Liver (tissue), 9 donors: ENCODE data around the gene GPR156. TPM values are rescaled to one million over a fixed set of nuclear protein-coding genes. Genes with fewer than 3 reads are reported as not detected.

Experiments
- DNase-seq: peaks from one replicate; pipeline ENCODE4 v3.0.0-alpha.2; 2017; ENCODE audit warnings: low spot score
- H3K27ac ChIP-seq, 2 donors: one replicate each; pipeline ENCODE4 v1.7.0; 2013; ENCODE audit warnings: inconsistent platforms in 2 of 2, low read length in 2 of 2, control low read depth in 1 of 2, low read depth in 1 of 2, mild to moderate bottlenecking in 1 of 2
- H3K27me3 ChIP-seq, 4 donors: one replicate each; pipeline versions ENCODE4 v1.6.1 to v1.7.0; 2013; ENCODE audit warnings: low read length in 3 of 4, inconsistent platforms in 1 of 4, mild to moderate bottlenecking in 1 of 4, moderate library complexity in 1 of 4; ENCODE audit not compliant: control insufficient read depth in 4 of 4, insufficient read depth in 4 of 4
- H3K36me3 ChIP-seq, 4 donors: one replicate each; pipeline versions ENCODE4 v1.6.1 to v1.7.0; 2013; ENCODE audit warnings: low read length in 3 of 4, mild to moderate bottlenecking in 3 of 4, low read depth in 1 of 4, moderate library complexity in 1 of 4; ENCODE audit not compliant: control insufficient read depth in 4 of 4, insufficient read depth in 3 of 4
- H3K4me1 ChIP-seq, 4 donors: one replicate each; pipeline versions ENCODE4 v1.6.1 to v1.7.0; 2013; ENCODE audit warnings: low read length in 3 of 4, mild to moderate bottlenecking in 3 of 4, moderate library complexity in 1 of 4; ENCODE audit not compliant: control insufficient read depth in 4 of 4, insufficient read depth in 4 of 4
- H3K4me3 ChIP-seq, 3 donors: one replicate each; pipeline versions ENCODE4 v1.6.1 to v1.7.0; 2013; ENCODE audit warnings: low read length in 3 of 3, control low read depth in 1 of 3, low read depth in 1 of 3, mild to moderate bottlenecking in 1 of 3
- H3K9ac ChIP-seq, 2 donors: one replicate each; pipeline ENCODE4 v1.7.0; 2013; ENCODE audit warnings: low read length in 2 of 2, mild to moderate bottlenecking in 2 of 2, moderate library complexity in 2 of 2, control low read depth in 1 of 2, low read depth in 1 of 2
- H3K9me3 ChIP-seq, 4 donors: one replicate each; pipeline versions ENCODE4 v1.6.1 to v1.7.0; 2013; ENCODE audit warnings: low read length in 3 of 4; ENCODE audit not compliant: control insufficient read depth in 4 of 4
- EGR1 ChIP-seq, 2 donors: IDR thresholded peaks; 2 replicates each; pipeline ENCODE4 v1.6.1; 2016 to 2018; ENCODE audit warnings: antibody characterized with exemption in 2 of 2, low read depth in 2 of 2
- FOXA1 ChIP-seq: IDR thresholded peaks from 2 replicates; pipeline ENCODE4 v1.6.1; 2016; ENCODE audit warnings: antibody characterized with exemption
- FOXA2 ChIP-seq: IDR thresholded peaks from 2 replicates; pipeline ENCODE4 v1.6.1; 2016; ENCODE audit warnings: antibody characterized with exemption
- GABPA ChIP-seq, 2 donors: IDR thresholded peaks in 1 of 2; conservative IDR thresholded peaks in 1 of 2; 2 replicates each; pipeline ENCODE4 v1.6.1; 2016; ENCODE audit warnings: antibody characterized with exemption in 2 of 2, mild to moderate bottlenecking in 1 of 2, moderate library complexity in 1 of 2
- HNF4A ChIP-seq, 2 donors: conservative IDR thresholded peaks; 2 replicates each; pipeline ENCODE4 v1.6.1; 2016; ENCODE audit warnings: antibody characterized with exemption in 2 of 2, mild to moderate bottlenecking in 2 of 2
- HNF4G ChIP-seq: IDR thresholded peaks from 2 replicates; pipeline ENCODE4 v1.6.1; 2016; ENCODE audit warnings: antibody characterized with exemption
- JUND ChIP-seq, 2 donors: IDR thresholded peaks; 2 replicates each; pipeline ENCODE4 v1.6.1; 2016; ENCODE audit warnings: antibody characterized with exemption in 2 of 2
- NR2F2 ChIP-seq: IDR thresholded peaks from 2 replicates; pipeline ENCODE4 v1.6.1; 2016; ENCODE audit warnings: antibody characterized with exemption
- RAD21 ChIP-seq, 2 donors: IDR thresholded peaks; 2 replicates each; pipeline ENCODE4 v1.6.1; 2016; ENCODE audit warnings: antibody characterized with exemption in 2 of 2, mild to moderate bottlenecking in 2 of 2
- RXRA ChIP-seq, 2 donors: IDR thresholded peaks; 2 replicates each; pipeline ENCODE4 v1.6.1; 2017 to 2018; ENCODE audit warnings: antibody characterized with exemption in 2 of 2, mild to moderate bottlenecking in 1 of 2
- SP1 ChIP-seq: IDR thresholded peaks from 2 replicates; pipeline ENCODE4 v1.6.1; 2018; ENCODE audit warnings: antibody characterized with exemption, mild to moderate bottlenecking
- TAF1 ChIP-seq: conservative IDR thresholded peaks from 2 replicates; pipeline ENCODE4 v1.6.1; 2016; ENCODE audit warnings: antibody characterized with exemption, mild to moderate bottlenecking
- YY1 ChIP-seq: IDR thresholded peaks from 2 replicates; pipeline ENCODE4 v1.6.1; 2016; ENCODE audit warnings: antibody characterized with exemption, mild to moderate bottlenecking
- WGBS: extraction: QIAGEN DNeasy Blood & Tissue Kit; methylation state at CpG from one replicate; pipeline ENCODE4 v1.1.7; 2013; 5-methylcytosine and 5-hydroxymethylcytosine counted together
- polyA plus RNA-seq, 2 donors: library from polyadenylated mRNA; stranded (reverse) in 1 of 2; unstranded in 1 of 2; fragments of 200-250 nt in 1 of 2; fragments of >200 nt in 1 of 2; fragmentation: Nextera tagmentation in 1 of 2; extraction: Ambion mirVana in 1 of 2; gene quantifications; one replicate each; pipeline versions ENCODE4 v1.2.1 to v1.2.3, GENCODE V29; 2013 to 2015
- total RNA-seq, 2 donors: library from RNA; depleted of rRNA; stranded (reverse); fragments of >200 nt; gene quantifications; one replicate each; pipeline ENCODE4 v1.2.3, GENCODE V29; 2014
- TF ChIP-seq, protein P1 (sequence below): IDR thresholded peaks from 2 replicates; pipeline ENCODE4 v1.6.1; 2016; ENCODE audit warnings: antibody characterized with exemption
- TF ChIP-seq, protein P2 (sequence below): IDR thresholded peaks from 2 replicates; pipeline ENCODE4 v1.6.1; 2016; ENCODE audit warnings: antibody characterized with exemption
- TF ChIP-seq, protein P3 (sequence below): IDR thresholded peaks from 2 replicates; pipeline ENCODE4 v1.6.1; 2016; ENCODE audit warnings: antibody characterized with exemption
- TF ChIP-seq, protein P4 (sequence below): fragments of 150-350 bp; IDR thresholded peaks from 2 replicates; pipeline ENCODE4 v1.5.1; 2017; ENCODE audit warnings: improper control_type of control experiment, low read depth, low read length; ENCODE audit not compliant: missing input control
- TF ChIP-seq, protein P5 (sequence below): IDR thresholded peaks from 2 replicates; pipeline ENCODE4 v1.6.1; 2016; ENCODE audit warnings: antibody characterized with exemption, mild to moderate bottlenecking
- donor health status: healthy.
- donor health status: healthy.
- donor health status: healthy.
- donor health status: healthy.
- donor health status: healthy.

The GPR156 gene
- total and polyA plus RNA-seq, 4 donors, result 0.02 to 0.17 (median 0.09) TPM; not detected in 1

DNA sequence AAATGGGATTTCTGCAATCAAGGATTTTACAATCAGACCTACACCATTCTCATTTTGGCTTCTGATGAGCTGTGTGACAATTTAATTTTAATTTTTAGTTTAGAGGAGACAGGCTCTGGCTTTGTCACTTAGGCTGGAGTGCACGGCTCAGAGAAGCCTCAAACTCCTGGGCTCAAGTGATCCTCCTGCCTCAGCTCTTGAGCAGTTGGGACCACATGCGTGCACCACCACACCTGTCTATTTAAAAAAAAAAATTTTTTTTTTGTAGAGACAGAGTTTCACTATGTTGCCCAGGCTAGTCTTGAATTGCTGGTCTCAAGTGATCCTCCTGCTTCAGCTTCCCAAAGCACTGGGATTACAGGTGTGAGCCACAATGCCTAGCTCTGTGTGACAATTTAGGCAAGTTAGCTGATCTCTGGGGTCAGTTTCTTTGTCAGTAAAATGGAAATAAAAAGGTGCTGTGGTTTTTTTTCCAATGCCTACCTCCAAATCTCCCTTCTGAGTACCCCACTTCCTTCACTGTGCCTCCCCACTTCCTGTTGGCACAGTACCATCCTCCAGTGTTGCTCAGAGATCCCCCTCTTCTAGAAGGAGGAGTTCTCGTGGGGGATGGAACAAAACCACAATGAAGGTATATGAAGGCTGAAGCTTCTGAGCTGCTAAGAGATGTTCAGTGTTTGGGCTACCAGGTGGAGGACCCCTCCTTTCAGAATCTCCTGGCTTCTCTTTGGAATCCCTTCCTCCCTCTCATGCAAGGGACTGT is 136.7 kb downstream of the GPR156 start:
- H3K9me3 ChIP-seq, result no peaks in the 10 kb centered on the region
- no peak for TF ChIP-seq YY1
- no peak for TF ChIP-seq RXRA (IDR thresholded peaks at IDR 0.05)
- TF ChIP-seq, protein P1, sequence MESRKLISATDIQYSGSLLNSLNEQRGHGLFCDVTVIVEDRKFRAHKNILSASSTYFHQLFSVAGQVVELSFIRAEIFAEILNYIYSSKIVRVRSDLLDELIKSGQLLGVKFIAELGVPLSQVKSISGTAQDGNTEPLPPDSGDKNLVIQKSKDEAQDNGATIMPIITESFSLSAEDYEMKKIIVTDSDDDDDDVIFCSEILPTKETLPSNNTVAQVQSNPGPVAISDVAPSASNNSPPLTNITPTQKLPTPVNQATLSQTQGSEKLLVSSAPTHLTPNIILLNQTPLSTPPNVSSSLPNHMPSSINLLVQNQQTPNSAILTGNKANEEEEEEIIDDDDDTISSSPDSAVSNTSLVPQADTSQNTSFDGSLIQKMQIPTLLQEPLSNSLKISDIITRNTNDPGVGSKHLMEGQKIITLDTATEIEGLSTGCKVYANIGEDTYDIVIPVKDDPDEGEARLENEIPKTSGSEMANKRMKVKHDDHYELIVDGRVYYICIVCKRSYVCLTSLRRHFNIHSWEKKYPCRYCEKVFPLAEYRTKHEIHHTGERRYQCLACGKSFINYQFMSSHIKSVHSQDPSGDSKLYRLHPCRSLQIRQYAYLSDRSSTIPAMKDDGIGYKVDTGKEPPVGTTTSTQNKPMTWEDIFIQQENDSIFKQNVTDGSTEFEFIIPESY, result no peak
- no peak for TF ChIP-seq FOXA1
- TF ChIP-seq EGR1 (IDR thresholded peaks at IDR 0.05; ENCODE audit: low read depth in 2 of 2), result no peak
- TF ChIP-seq, protein P2, sequence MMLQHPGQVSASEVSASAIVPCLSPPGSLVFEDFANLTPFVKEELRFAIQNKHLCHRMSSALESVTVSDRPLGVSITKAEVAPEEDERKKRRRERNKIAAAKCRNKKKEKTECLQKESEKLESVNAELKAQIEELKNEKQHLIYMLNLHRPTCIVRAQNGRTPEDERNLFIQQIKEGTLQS, result no peak
- no peak for TF ChIP-seq HNF4G
- TF ChIP-seq, protein P3, sequence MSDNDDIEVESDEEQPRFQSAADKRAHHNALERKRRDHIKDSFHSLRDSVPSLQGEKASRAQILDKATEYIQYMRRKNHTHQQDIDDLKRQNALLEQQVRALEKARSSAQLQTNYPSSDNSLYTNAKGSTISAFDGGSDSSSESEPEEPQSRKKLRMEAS, result no peak
- no peak for TF ChIP-seq FOXA2
- no peak for TF ChIP-seq GABPA (IDR thresholded peaks at IDR 0.05 in 1 of 2, conservative IDR thresholded peaks at IDR 0.05 in 1 of 2)
- no peak for TF ChIP-seq HNF4A (conservative IDR thresholded peaks at IDR 0.05)
- TF ChIP-seq, protein P4, sequence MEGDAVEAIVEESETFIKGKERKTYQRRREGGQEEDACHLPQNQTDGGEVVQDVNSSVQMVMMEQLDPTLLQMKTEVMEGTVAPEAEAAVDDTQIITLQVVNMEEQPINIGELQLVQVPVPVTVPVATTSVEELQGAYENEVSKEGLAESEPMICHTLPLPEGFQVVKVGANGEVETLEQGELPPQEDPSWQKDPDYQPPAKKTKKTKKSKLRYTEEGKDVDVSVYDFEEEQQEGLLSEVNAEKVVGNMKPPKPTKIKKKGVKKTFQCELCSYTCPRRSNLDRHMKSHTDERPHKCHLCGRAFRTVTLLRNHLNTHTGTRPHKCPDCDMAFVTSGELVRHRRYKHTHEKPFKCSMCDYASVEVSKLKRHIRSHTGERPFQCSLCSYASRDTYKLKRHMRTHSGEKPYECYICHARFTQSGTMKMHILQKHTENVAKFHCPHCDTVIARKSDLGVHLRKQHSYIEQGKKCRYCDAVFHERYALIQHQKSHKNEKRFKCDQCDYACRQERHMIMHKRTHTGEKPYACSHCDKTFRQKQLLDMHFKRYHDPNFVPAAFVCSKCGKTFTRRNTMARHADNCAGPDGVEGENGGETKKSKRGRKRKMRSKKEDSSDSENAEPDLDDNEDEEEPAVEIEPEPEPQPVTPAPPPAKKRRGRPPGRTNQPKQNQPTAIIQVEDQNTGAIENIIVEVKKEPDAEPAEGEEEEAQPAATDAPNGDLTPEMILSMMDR, result no peak
- TF ChIP-seq RAD21 (IDR thresholded peaks at IDR 0.05), result no peak
- TF ChIP-seq JUND (IDR thresholded peaks at IDR 0.05), result no peak
- TF ChIP-seq TAF1, result no peak
- TF ChIP-seq SP1, result no peak
- no peak for TF ChIP-seq NR2F2
- TF ChIP-seq, protein P5, sequence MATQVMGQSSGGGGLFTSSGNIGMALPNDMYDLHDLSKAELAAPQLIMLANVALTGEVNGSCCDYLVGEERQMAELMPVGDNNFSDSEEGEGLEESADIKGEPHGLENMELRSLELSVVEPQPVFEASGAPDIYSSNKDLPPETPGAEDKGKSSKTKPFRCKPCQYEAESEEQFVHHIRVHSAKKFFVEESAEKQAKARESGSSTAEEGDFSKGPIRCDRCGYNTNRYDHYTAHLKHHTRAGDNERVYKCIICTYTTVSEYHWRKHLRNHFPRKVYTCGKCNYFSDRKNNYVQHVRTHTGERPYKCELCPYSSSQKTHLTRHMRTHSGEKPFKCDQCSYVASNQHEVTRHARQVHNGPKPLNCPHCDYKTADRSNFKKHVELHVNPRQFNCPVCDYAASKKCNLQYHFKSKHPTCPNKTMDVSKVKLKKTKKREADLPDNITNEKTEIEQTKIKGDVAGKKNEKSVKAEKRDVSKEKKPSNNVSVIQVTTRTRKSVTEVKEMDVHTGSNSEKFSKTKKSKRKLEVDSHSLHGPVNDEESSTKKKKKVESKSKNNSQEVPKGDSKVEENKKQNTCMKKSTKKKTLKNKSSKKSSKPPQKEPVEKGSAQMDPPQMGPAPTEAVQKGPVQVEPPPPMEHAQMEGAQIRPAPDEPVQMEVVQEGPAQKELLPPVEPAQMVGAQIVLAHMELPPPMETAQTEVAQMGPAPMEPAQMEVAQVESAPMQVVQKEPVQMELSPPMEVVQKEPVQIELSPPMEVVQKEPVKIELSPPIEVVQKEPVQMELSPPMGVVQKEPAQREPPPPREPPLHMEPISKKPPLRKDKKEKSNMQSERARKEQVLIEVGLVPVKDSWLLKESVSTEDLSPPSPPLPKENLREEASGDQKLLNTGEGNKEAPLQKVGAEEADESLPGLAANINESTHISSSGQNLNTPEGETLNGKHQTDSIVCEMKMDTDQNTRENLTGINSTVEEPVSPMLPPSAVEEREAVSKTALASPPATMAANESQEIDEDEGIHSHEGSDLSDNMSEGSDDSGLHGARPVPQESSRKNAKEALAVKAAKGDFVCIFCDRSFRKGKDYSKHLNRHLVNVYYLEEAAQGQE, result no peak
- H3K36me3 ChIP-seq, result no peaks in the 10 kb centered on the region
- 91% methylated on average over 3 of the region's 3 CpGs for WGBS
- no peak overlapping the region for H3K4me3 ChIP-seq
- H3K27me3 ChIP-seq, result no peaks in the 10 kb centered on the region
- no peaks in the 10 kb centered on the region for H3K4me1 ChIP-seq
- DNase-seq, result no peak
- no peak overlapping the region for H3K9ac ChIP-seq
- no peak overlapping the region for H3K27ac ChIP-seq
